GM18526 (cell line): ENCODE measurements around the gene SYT5.

Source experiments
- POLR2A ChIP-seq: IDR thresholded peaks from 3 replicates; pipeline ENCODE4 v1.6.1; 2011; ENCODE audit not compliant: insufficient read length; ENCODE audit errors: extremely low read depth

Gene SYT5

GRCh38 chr19:55137915-55138314 lies 42.2 kb downstream of the SYT5 start:
- TF ChIP-seq POLR2A, result no peak

GRCh38 chr19:55136399-55137102 lies 43.5 kb downstream of the SYT5 start:
- TF ChIP-seq POLR2A, result no peak

- no peak for TF ChIP-seq POLR2A
These were observed 45.4 kb downstream of the SYT5 start for GRCh38 chr19:55134736-55135135.

- TF ChIP-seq POLR2A, result no peak
These were observed 46.2 kb downstream of the SYT5 start for GRCh38 chr19:55133639-55134444.

GRCh38 chr19:55132453-55133129 lies 47.5 kb downstream of the SYT5 start:
- TF ChIP-seq POLR2A, result no peak

- TF ChIP-seq POLR2A, result no peak
These were observed 48.7 kb downstream of the SYT5 start for GRCh38 chr19:55131421-55131820.
